Psoas muscle (tissue), 8 donors: ENCODE results near the gene LY6G6F. TPM values are rescaled to one million over a fixed set of nuclear protein-coding genes. Genes with fewer than 3 reads are reported as not detected.

Experiments used
- ATAC-seq, 4 donors: fragments of 200-7000 bp; cut with Tn5 transposase; one replicate each; pipeline ENCODE4 v1.9.1; 2020; ENCODE audit warnings: moderate library complexity in 3 of 4, mild to moderate bottlenecking in 2 of 4
- DNase-seq, 2 donors: peaks; one replicate each; pipeline ENCODE4 v3.0.0-alpha.2; 2020
- H3K27ac ChIP-seq: fragments of 200-600 bp; one replicate; pipeline ENCODE4 v1.8.0; 2022
- H3K27me3 ChIP-seq, 3 donors: fragments of 200-600 bp in 1 of 3; one replicate each; pipeline versions ENCODE4 v1.6.1 to v1.8.0; 2013 to 2022; ENCODE audit warnings: low read length in 2 of 3, mild to moderate bottlenecking in 2 of 3, moderate library complexity in 1 of 3; ENCODE audit not compliant: insufficient read depth in 3 of 3
- H3K36me3 ChIP-seq, 2 donors: fragments of 200-600 bp in 1 of 2; one replicate each; pipeline versions ENCODE4 v1.6.1 to v1.8.0; 2013 to 2022; ENCODE audit warnings: low read depth in 1 of 2, mild to moderate bottlenecking in 1 of 2, moderate library complexity in 1 of 2; ENCODE audit not compliant: insufficient read depth in 1 of 2
- H3K4me1 ChIP-seq: fragments of 200-600 bp; one replicate; pipeline ENCODE4 v1.8.0; 2022
- H3K4me3 ChIP-seq: fragments of 200-600 bp; one replicate; pipeline ENCODE4 v1.8.0; 2022; ENCODE audit warnings: mild to moderate bottlenecking
- H3K9me3 ChIP-seq: fragments of 200-600 bp; one replicate; pipeline ENCODE4 v1.8.0; 2022
- CTCF ChIP-seq: fragments of 200-600 bp; IDR thresholded peaks from one replicate; pipeline ENCODE4 v1.8.0; 2022; ENCODE audit warnings: antibody characterized with exemption
- WGBS, 3 donors: extraction: QIAGEN DNeasy Blood & Tissue Kit; methylation state at CpG; one replicate each; pipeline versions ENCODE4 v1.1.6 to v1.1.7; 2013; 5-methylcytosine and 5-hydroxymethylcytosine counted together
- intact Hi-C, 2 donors: fragments of 100-400 bp; cut with DNase I; formaldehyde crosslinking; loops; one replicate each; pipeline versions ENCODE4 v1.11.0 to v1.14.2; 2022
- polyA plus RNA-seq, 3 donors: library from polyadenylated mRNA; stranded (reverse); fragments of 200-250 nt; gene quantifications; one replicate each; pipeline ENCODE4 v1.2.3, GENCODE V29; 2013
- total RNA-seq, 4 donors: library from RNA; stranded (reverse); fragmentation: NEBNext Ultra II Directional in 2 of 4; extraction: Animal tissue kit (Norgen Biotek cat#: 25700) in 2 of 4; gene quantifications; one replicate each; pipeline versions ENCODE4 v1.2.1 to v1.2.4, GENCODE V29; 2021 to 2023
- donor health status: healthy with polysubstance abuse.
- donor health status: DM: no; HTN: no; CAD: no; lungs with moderate emphysema.
- donor health status: Bipolar disorder and iron deficiency.
- donor health status: healthy.
- donor health status: DM: yes; HTN: yes; CAD: no.
- donor health status: DM: no; HTN: no; CAD: no.
- donor health status: DM: no; HTN: no; CAD: no.
- donor health status: DM: yes; HTN: yes; CAD: no.

LY6G6F gene
- total and polyA plus RNA-seq, 7 donors = 0.05 TPM; not detected in 6

- no peak for TF ChIP-seq CTCF
- DNase-seq (no peak), ATAC-seq (no peak)
- H3K27ac ChIP-seq = peak overlapping the region; percentile 74
- H3K4me3 ChIP-seq = peak overlapping the region; percentile 71
- H3K36me3 ChIP-seq = peaks cover 0 to 22% of the 10 kb centered on the region in 2 donors
- H3K4me1 ChIP-seq = peaks cover 24% of the 10 kb centered on the region
- intact Hi-C loops = loop anchor here in 1 of 2 donors (5.0 kb wide), 1 partner anchor 70 kb away; the partner anchor contains the start of genes CSNK2B and LY6G5B
- peaks cover 0 to 11% (median 0%) of the 10 kb centered on the region in 3 donors for H3K27me3 ChIP-seq
- no peaks in the 10 kb centered on the region for H3K9me3 ChIP-seq
- 43 to 47% (median 45%) methylated on average over 10 of the region's 10 CpGs for WGBS, 3 donors
Measured at GRCh38 chr6:31736768-31737314, 30.2 kb downstream of the LY6G6F start.

- Histone ChIP-seq H3K9me3 (no peaks in the 10 kb centered on the region), H3K4me3 (peak overlapping the region; percentile 71), H3K36me3 (peaks cover 0 to 16% of the 10 kb centered on the region in 2 donors), H3K27ac (peak overlapping the region; percentile 74), H3K27me3 (peaks cover 0 to 11% (median 0%) of the 10 kb centered on the region in 3 donors), H3K4me1 (peaks cover 21% of the 10 kb centered on the region)
- intact Hi-C loops = loop anchor here in 1 of 2 donors (5.0 kb wide), 1 partner anchor 70 kb away; the partner anchor contains the start of genes CSNK2B and LY6G5B
- DNase-seq = no peak
- no peak for TF ChIP-seq CTCF
- 57 to 73% (median 63%) methylated on average over 6 to 7 of the region's 7 CpGs for WGBS, 3 donors
- no peak for ATAC-seq
Measured at GRCh38 chr6:31737315-31737990, 30.8 kb downstream of the LY6G6F start.

- H3K36me3 ChIP-seq = peaks cover 0 to 8% of the 10 kb centered on the region in 2 donors
- peaks cover 0 to 11% (median 0%) of the 10 kb centered on the region in 3 donors for H3K27me3 ChIP-seq
- 44 to 50% (median 46%) methylated on average over 6 of the region's 6 CpGs for WGBS, 3 donors
- ATAC-seq (no peak), DNase-seq (no peak)
- no peak for TF ChIP-seq CTCF
- H3K4me1 ChIP-seq = peaks cover 21% of the 10 kb centered on the region
- intact Hi-C loops = loop anchor here in 1 of 2 donors (5.0 kb wide), 1 partner anchor 71 kb away; the partner anchor contains the start of genes CSNK2B and LY6G5B
- H3K9me3 ChIP-seq = no peaks in the 10 kb centered on the region
- H3K27ac ChIP-seq = peak overlapping the region; percentile 74
- no peak overlapping the region for H3K4me3 ChIP-seq
Measured at GRCh38 chr6:31737991-31738979, 31.6 kb downstream of the LY6G6F start.

GRCh38 chr6:31739639-31740396 is 33.2 kb downstream of the LY6G6F start, which contains the start of gene MSH5:
TSS of gene MSH5 (plus strand) at chr6:31740005. CDS start at chr6:31740467, 462 bp downstream.
- no peak for TF ChIP-seq CTCF
- peaks cover 15% of the 10 kb centered on the region for H3K4me1 ChIP-seq
- ATAC-seq = peak; percentile 99 to 100 (median 100)
- peak within 1 kb of the TSS; percentile 74 for H3K4me3 ChIP-seq
- no peaks in the 10 kb centered on the region for H3K9me3 ChIP-seq
- 0% methylated on average over 40 to 58 of the region's 58 CpGs for whole genome bisulfite sequencing, 3 donors
- no peaks in the 10 kb centered on the region for H3K36me3 ChIP-seq
- intact Hi-C loops = loop anchor here in 1 of 2 donors (5.0 kb wide), 1 partner anchor 73 kb away; the partner anchor contains the start of genes CSNK2B and LY6G5B
- peaks cover 0 to 2% (median 0%) of the 10 kb centered on the region in 3 donors for H3K27me3 ChIP-seq
- DNase-seq = peak; percentile 97 to 99
- H3K27ac ChIP-seq = no peak within 1 kb of the TSS
